SK-N-SH treated with all-trans-retinoic acid at 6 μM for 48 hours (cell line): Measurements from ENCODE around the gene ENSA.
"Not testable (repeated sequence)": the region's sequence is repeated elsewhere in the genome, so short reads cannot be mapped to it uniquely, and the experiment has no call there.

Source experiments
- CREB5 ChIP-seq: fragments of 250-450 bp; sonication (Bioruptor Pico); IDR thresholded peaks from 2 replicates; pipeline ENCODE4 v1.5.1; 2020; ENCODE audit warnings: low read depth, mild to moderate bottlenecking, moderate library complexity
- CSDC2 ChIP-seq: fragments of 250-450 bp; sonication (Bioruptor Pico); IDR thresholded peaks from 2 replicates; pipeline ENCODE4 v1.5.0; 2020; ENCODE audit warnings: mild to moderate bottlenecking, moderate library complexity
- CSRNP3 ChIP-seq: fragments of 250-450 bp; sonication (Bioruptor Pico); IDR thresholded peaks from 2 replicates; pipeline ENCODE4 v1.5.1; 2021; ENCODE audit warnings: mild to moderate bottlenecking, moderate library complexity
- ISL1 ChIP-seq: fragments of 250-450 bp; sonication (Bioruptor Pico); IDR thresholded peaks from 2 replicates; pipeline ENCODE4 v2.1.2; 2022; ENCODE audit warnings: mild to moderate bottlenecking, moderate library complexity
- POU6F1 ChIP-seq: fragments of 250-450 bp; sonication (Bioruptor Pico); IDR thresholded peaks from 2 replicates; pipeline ENCODE4 v1.8.0; 2021; ENCODE audit warnings: low read depth, mild to moderate bottlenecking, moderate library complexity, borderline replicate concordance
- PPARA ChIP-seq: fragments of 250-450 bp; sonication (Bioruptor Pico); IDR thresholded peaks from 2 replicates; pipeline ENCODE4 v1.5.0; 2020; ENCODE audit warnings: mild to moderate bottlenecking, borderline replicate concordance
- RARB ChIP-seq: fragments of 250-450 bp; sonication (Bioruptor Pico); IDR thresholded peaks from 2 replicates; pipeline ENCODE4 v1.8.0; 2021; ENCODE audit warnings: mild to moderate bottlenecking, moderate library complexity
- SNAI2 ChIP-seq: fragments of 250-450 bp; sonication (Bioruptor Pico); IDR thresholded peaks from 2 replicates; pipeline ENCODE4 v1.5.0; 2020; ENCODE audit warnings: mild to moderate bottlenecking, moderate library complexity
- TCF4 ChIP-seq: fragments of 250-450 bp; sonication (Bioruptor Pico); IDR thresholded peaks from 2 replicates; pipeline ENCODE4 v1.8.0; 2021; ENCODE audit warnings: mild to moderate bottlenecking, moderate library complexity, borderline replicate concordance
- ZFP3 ChIP-seq: fragments of 250-450 bp; sonication (Bioruptor Pico); IDR thresholded peaks from 2 replicates; pipeline ENCODE4 v1.5.0; 2020; ENCODE audit warnings: mild to moderate bottlenecking, moderate library complexity
- ZNF565 ChIP-seq: fragments of 450-650 bp; formaldehyde crosslinking; conservative IDR thresholded peaks from 2 replicates; pipeline ENCODE4 v1.5.0; 2020; ENCODE audit warnings: low read depth, mild to moderate bottlenecking, moderate library complexity

- not testable (repeated sequence) for TF ChIP-seq ZFP3 (CRISPR knock-in tag); CSRNP3; TCF4 (CRISPR knock-in tag); RARB (CRISPR knock-in tag); PPARA (CRISPR knock-in tag); POU6F1 (CRISPR knock-in tag); ZNF565 (CRISPR knock-in tag); CSDC2 (CRISPR knock-in tag); ISL1 (CRISPR knock-in tag); SNAI2 (CRISPR knock-in tag); CREB5 (CRISPR knock-in tag)
These were observed 24.0 kb downstream of the ENSA start for GRCh38 chr1:150605451-150605731.
